Chondrocyte (in vitro differentiated cells): ENCODE results near the gene INPP5K. TPM values are rescaled to one million over a fixed set of nuclear protein-coding genes. Genes with fewer than 3 reads are reported as not detected.
A peak's percentile ranks its signal among the peaks of the same experiment; 100 is the strongest.

ENCODE experiments used
- DNase-seq: peaks from one replicate; pipeline ENCODE4 v3.0.0; 2021; ENCODE audit warnings: mixed read lengths, low spot score
- H3K27ac Mint-ChIP-seq: one replicate; pipeline ENCODE4 v1.8.0; 2021; ENCODE audit warnings: mild to moderate bottlenecking, moderate library complexity, mixed read lengths; ENCODE audit not compliant: unreplicated experiment
- H3K27me3 Mint-ChIP-seq: 2 replicates; pipeline ENCODE4 v1.8.0; 2021; ENCODE audit warnings: low read depth, mixed read lengths
- H3K36me3 Mint-ChIP-seq: 2 replicates; pipeline ENCODE4 v1.8.0; 2021; ENCODE audit warnings: low read depth, mixed read lengths
- H3K4me1 Mint-ChIP-seq: 2 replicates; pipeline ENCODE4 v1.8.0; 2021; ENCODE audit warnings: low read depth, mild to moderate bottlenecking, mixed read lengths
- H3K4me3 Mint-ChIP-seq: one replicate; pipeline ENCODE4 v1.8.0; 2021; ENCODE audit warnings: mild to moderate bottlenecking, moderate library complexity, mixed read lengths; ENCODE audit not compliant: unreplicated experiment
- H3K9me3 Mint-ChIP-seq: 2 replicates; pipeline ENCODE4 v1.8.0; 2021; ENCODE audit warnings: low read depth, mixed read lengths
- CTCF ChIP-seq: fragments of 200-600 bp; sonication (generic); IDR thresholded peaks from 2 replicates; pipeline ENCODE4 v1.5.0; 2021; ENCODE audit warnings: antibody characterized with exemption, mild to moderate bottlenecking, moderate library complexity
- total RNA-seq: library from RNA; stranded (reverse); gene quantifications from 3 replicates; pipeline ENCODE4 v1.2.1, GENCODE V29; 2021

INPP5K gene
- total RNA-seq, 1 donor from 2014 or later: 34.3 TPM

DNA sequence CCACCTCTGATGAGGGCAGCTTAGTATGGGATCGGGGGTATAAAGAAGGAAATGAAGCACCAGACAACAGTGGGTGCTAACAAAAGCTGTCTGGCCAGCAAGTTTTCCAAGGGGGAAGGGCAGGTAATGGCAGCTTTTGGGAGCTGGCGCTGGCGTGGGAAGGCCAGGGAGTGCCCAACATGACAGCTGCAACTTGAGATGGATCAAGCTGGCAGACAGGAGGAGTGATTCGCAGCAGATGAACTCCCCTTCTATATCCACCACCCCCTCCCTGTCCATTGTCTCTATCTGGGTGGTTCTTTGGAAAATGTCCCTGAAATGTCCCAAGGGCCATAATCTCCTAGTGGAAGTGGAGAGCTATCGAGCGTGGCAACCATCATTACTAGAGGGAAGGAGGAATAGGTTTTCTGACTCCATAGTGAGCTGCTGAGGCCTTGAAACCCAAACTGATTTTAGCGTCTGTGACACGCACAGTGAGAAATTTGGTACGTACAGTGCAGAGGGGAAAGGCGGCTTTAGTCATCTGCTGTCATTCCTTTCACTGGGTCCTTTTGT is 4.8 kb upstream of the INPP5K start:
- Mint-ChIP-seq H3K4me1 (peaks cover 6% of the 10 kb centered on the region), H3K4me3 (no peak overlapping the region), H3K36me3 (peaks cover 4% of the 10 kb centered on the region), H3K27ac (no peak overlapping the region), H3K9me3 (no peaks in the 10 kb centered on the region), H3K27me3 (no peaks in the 10 kb centered on the region)
- TF ChIP-seq CTCF: no peak
- no peak for DNase-seq

DNA sequence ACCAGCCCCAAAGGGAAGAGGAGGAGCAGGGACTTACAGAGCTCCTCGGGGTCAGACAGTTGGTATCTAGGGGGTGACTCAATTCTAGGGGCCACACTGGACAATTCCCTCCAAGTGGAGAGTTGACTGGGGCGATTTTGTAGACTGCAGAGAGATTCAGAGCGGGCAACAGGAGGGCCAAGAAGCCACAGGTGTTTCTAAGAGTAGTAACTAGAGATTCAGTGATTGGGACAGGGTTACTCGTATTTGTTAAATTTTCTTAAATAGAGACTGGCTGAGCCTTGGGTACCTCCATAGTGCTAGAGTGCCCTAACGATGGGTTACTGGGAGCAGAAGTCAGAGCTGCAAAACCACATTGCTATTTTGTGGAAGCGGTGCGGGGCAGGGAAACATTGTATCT is 3.3 kb upstream of the INPP5K start:
- Mint-ChIP-seq H3K27me3 (no peaks in the 10 kb centered on the region), H3K4me3 (no peak overlapping the region), H3K36me3 (no peaks in the 10 kb centered on the region), H3K27ac (peak overlapping the region; percentile 45), H3K9me3 (no peaks in the 10 kb centered on the region), H3K4me1 (peaks cover 18% of the 10 kb centered on the region)
- DNase-seq: no peak
- TF ChIP-seq CTCF: no peak

DNA sequence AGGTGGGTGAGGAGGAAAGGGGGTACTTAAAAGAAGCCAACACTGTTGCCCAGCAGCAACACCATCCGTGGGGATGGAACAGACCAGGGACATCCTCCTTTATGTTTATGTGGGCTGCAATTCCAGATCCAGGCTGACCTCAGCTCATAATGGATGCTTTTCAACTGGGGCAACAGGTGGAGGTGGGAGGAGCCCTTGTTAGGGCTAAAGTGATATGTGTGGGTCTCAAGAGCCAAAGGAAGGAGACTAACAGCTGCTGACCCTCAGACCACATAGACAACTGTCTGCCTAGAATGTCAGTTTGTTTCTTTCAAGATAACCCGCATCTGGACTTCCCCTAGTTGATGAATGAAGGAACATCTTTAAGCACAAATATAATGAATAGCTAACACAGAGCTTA is 2.0 kb upstream of the INPP5K start:
- Mint-ChIP-seq H3K27me3 (no peaks in the 10 kb centered on the region), H3K9me3 (no peaks in the 10 kb centered on the region), H3K4me1 (peaks cover 25% of the 10 kb centered on the region), H3K4me3 (no peak overlapping the region), H3K36me3 (peaks cover 1% of the 10 kb centered on the region), H3K27ac (peak overlapping the region; percentile 13)
- TF ChIP-seq CTCF: no peak
- no peak for DNase-seq

- Mint-ChIP-seq H3K27ac (peak overlapping the region; percentile 95), H3K4me1 (peaks cover 42% of the 10 kb centered on the region), H3K27me3 (no peaks in the 10 kb centered on the region), H3K36me3 (peaks cover 3% of the 10 kb centered on the region), H3K4me3 (peak overlapping the region; percentile 84), H3K9me3 (no peaks in the 10 kb centered on the region)
- DNase-seq: no peak
- TF ChIP-seq CTCF: peak; percentile 86
Measured at GRCh38 chr17:1515640-1516387, 598 bp downstream of the INPP5K start.

- Mint-ChIP-seq H3K4me3 (no peak overlapping the region), H3K36me3 (peaks cover 14% of the 10 kb centered on the region), H3K27ac (peak overlapping the region; percentile 85), H3K9me3 (no peaks in the 10 kb centered on the region), H3K27me3 (no peaks in the 10 kb centered on the region), H3K4me1 (peaks cover 36% of the 10 kb centered on the region)
- no peak for DNase-seq
- TF ChIP-seq CTCF: no peak
Measured at GRCh38 chr17:1512351-1512750, 4.1 kb downstream of the INPP5K start.
